ENCODE measurements around the gene BAZ1B.

GRCh38 chr7:73435471-73436009 lies 86.6 kb downstream of the BAZ1B start:
- no peak for TF ChIP-seq EZH2phosphoT487 (IDR thresholded peaks at IDR 0.05; ENCODE audit: borderline replicate concordance, low read depth, low read length)
- TF ChIP-seq, protein P1, sequence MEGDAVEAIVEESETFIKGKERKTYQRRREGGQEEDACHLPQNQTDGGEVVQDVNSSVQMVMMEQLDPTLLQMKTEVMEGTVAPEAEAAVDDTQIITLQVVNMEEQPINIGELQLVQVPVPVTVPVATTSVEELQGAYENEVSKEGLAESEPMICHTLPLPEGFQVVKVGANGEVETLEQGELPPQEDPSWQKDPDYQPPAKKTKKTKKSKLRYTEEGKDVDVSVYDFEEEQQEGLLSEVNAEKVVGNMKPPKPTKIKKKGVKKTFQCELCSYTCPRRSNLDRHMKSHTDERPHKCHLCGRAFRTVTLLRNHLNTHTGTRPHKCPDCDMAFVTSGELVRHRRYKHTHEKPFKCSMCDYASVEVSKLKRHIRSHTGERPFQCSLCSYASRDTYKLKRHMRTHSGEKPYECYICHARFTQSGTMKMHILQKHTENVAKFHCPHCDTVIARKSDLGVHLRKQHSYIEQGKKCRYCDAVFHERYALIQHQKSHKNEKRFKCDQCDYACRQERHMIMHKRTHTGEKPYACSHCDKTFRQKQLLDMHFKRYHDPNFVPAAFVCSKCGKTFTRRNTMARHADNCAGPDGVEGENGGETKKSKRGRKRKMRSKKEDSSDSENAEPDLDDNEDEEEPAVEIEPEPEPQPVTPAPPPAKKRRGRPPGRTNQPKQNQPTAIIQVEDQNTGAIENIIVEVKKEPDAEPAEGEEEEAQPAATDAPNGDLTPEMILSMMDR (conservative IDR thresholded peaks at IDR 0.05; ENCODE audit: low read length) = no peak

Data from OCI-LY7 (cell line).